Activated T-cell treated with anti-CD3 and anti-CD28 coated beads, Interleukin-2, amount 50 U/mL, for 72 hours (primary cell): ENCODE results near the gene GLUD1. TPM values are rescaled to one million over a fixed set of nuclear protein-coding genes. Genes with fewer than 3 reads are reported as not detected.
"Not testable (repeated sequence)": the region's sequence is repeated elsewhere in the genome, so short reads cannot be mapped to it uniquely, and the experiment has no call there.

Experiments used
- ATAC-seq, 2 donors: fragments of 150-1000 bp; cut with Tn5 transposase; replicated peaks in 1 of 2; 2 replicates each; pipeline ENCODE4 v1.10.0; 2021; ENCODE audit warnings: moderate library complexity in 2 of 2, mild to moderate bottlenecking in 1 of 2
- DNase-seq, 2 donors: peaks; one replicate each; pipeline ENCODE4 v3.0.0; 2021 to 2022; ENCODE audit warnings: mixed read lengths in 1 of 2
- H3K27ac Mint-ChIP-seq: one replicate; pipeline ENCODE4 v1.8.0; 2022; ENCODE audit warnings: mild to moderate bottlenecking, moderate library complexity, mixed read lengths
- H3K27me3 Mint-ChIP-seq: one replicate; pipeline ENCODE4 v1.8.0; 2022; ENCODE audit warnings: low read depth, mixed read lengths
- H3K36me3 Mint-ChIP-seq, 2 donors: one replicate each; pipeline ENCODE4 v1.8.0; 2022; ENCODE audit warnings: mixed read lengths in 2 of 2, mild to moderate bottlenecking in 1 of 2; ENCODE audit not compliant: insufficient read depth in 2 of 2
- H3K4me1 Mint-ChIP-seq: one replicate; pipeline ENCODE4 v1.8.0; 2022; ENCODE audit warnings: low read depth, mixed read lengths
- H3K4me3 Mint-ChIP-seq, 2 donors: one replicate each; pipeline ENCODE4 v1.8.0; 2022; ENCODE audit warnings: mild to moderate bottlenecking in 2 of 2, mixed read lengths in 2 of 2, moderate library complexity in 2 of 2
- H3K9me3 Mint-ChIP-seq, 2 donors: one replicate each; pipeline ENCODE4 v1.8.0; 2022; ENCODE audit warnings: mixed read lengths in 2 of 2
- total RNA-seq, 2 donors: library from RNA; stranded (reverse); gene quantifications; one replicate each; pipeline ENCODE4 v1.2.3, GENCODE V29; 2022

The GLUD1 gene
- total RNA-seq, 2 donors from 2014 or later = 123 to 160 TPM

- no peaks in the 10 kb centered on the region for H3K9me3 Mint-ChIP-seq
- no peaks in the 10 kb centered on the region for H3K4me1 Mint-ChIP-seq
- peak overlapping the region; percentile 12 for H3K27ac Mint-ChIP-seq
- no peak overlapping the region for H3K4me3 Mint-ChIP-seq
- H3K27me3 Mint-ChIP-seq = no peaks in the 10 kb centered on the region
- ATAC-seq (no peak), DNase-seq (no peak)
- H3K36me3 Mint-ChIP-seq = peaks cover 3 to 28% of the 10 kb centered on the region in 2 donors
Measured at GRCh38 chr10:87105446-87106124, 10.9 kb upstream of the GLUD1 start.

- not testable (repeated sequence) for H3K9me3 Mint-ChIP-seq, DNase-seq, H3K27me3 Mint-ChIP-seq, H3K4me3 Mint-ChIP-seq, ATAC-seq, H3K4me1 Mint-ChIP-seq
- peak overlapping the region; percentile 12 for H3K27ac Mint-ChIP-seq
- peaks cover 3 to 28% of the 10 kb centered on the region in 2 donors for H3K36me3 Mint-ChIP-seq
Measured at GRCh38 chr10:87104727-87105126, 10.1 kb upstream of the GLUD1 start.

- Mint-ChIP-seq H3K36me3 (peaks cover 2 to 23% of the 10 kb centered on the region in 2 donors), H3K27me3 (no peaks in the 10 kb centered on the region), H3K4me3 (no peak overlapping the region), H3K9me3 (no peaks in the 10 kb centered on the region), H3K27ac (no peak overlapping the region), H3K4me1 (peaks cover 2% of the 10 kb centered on the region)
- DNase-seq = no peak
- ATAC-seq = no peak
Measured at GRCh38 chr10:87101996-87102395, 7.4 kb upstream of the GLUD1 start.

- DNase-seq = peak; percentile 82 to 83
- peak overlapping the region; percentile 85 to 88 for H3K4me3 Mint-ChIP-seq
- H3K9me3 Mint-ChIP-seq = no peaks in the 10 kb centered on the region
- H3K4me1 Mint-ChIP-seq = peaks cover 33% of the 10 kb centered on the region
- peaks cover 7 to 16% of the 10 kb centered on the region in 2 donors for H3K36me3 Mint-ChIP-seq
- ATAC-seq = peak; percentile 59 to 60
- H3K27ac Mint-ChIP-seq = peak overlapping the region; percentile 68
- H3K27me3 Mint-ChIP-seq = no peaks in the 10 kb centered on the region
Measured at GRCh38 chr10:87095236-87095945, 748 bp upstream of the GLUD1 start.

- Mint-ChIP-seq H3K36me3 (peaks cover 9 to 14% of the 10 kb centered on the region in 2 donors), H3K4me1 (peaks cover 48% of the 10 kb centered on the region)
Measured at GRCh38 chr10:87093632-87094372, 841 bp downstream of the GLUD1 start.

GRCh38 chr10:87092861-87093631 lies 1.6 kb downstream of the GLUD1 start:
- Mint-ChIP-seq H3K4me1 (peaks cover 54% of the 10 kb centered on the region), H3K4me3 (peak overlapping the region; percentile 90 to 95), H3K27ac (peak overlapping the region; percentile 98), H3K9me3 (no peaks in the 10 kb centered on the region), H3K36me3 (peaks cover 9 to 16% of the 10 kb centered on the region in 2 donors), H3K27me3 (no peaks in the 10 kb centered on the region)
- peak; percentile 44 to 55 for DNase-seq
- peak in 1 of 2 donors; percentile 8 for ATAC-seq

More at GRCh38 chr10:87093632-87094372, 841 bp downstream of the GLUD1 start:
- DNase-seq (peak; percentile 81 to 85), ATAC-seq (peak; percentile 35 to 47)
- Mint-ChIP-seq H3K27me3 (no peaks in the 10 kb centered on the region), H3K4me3 (peak overlapping the region; percentile 91 to 95), H3K27ac (peak overlapping the region; percentile 98), H3K9me3 (no peaks in the 10 kb centered on the region)

GRCh38 chr10:87092376-87092860 lies 2.2 kb downstream of the GLUD1 start:
- ATAC-seq = no peak
- DNase-seq = no peak
- H3K36me3 Mint-ChIP-seq = peaks cover 12 to 22% of the 10 kb centered on the region in 2 donors
- no peaks in the 10 kb centered on the region for H3K27me3 Mint-ChIP-seq
- peak overlapping the region; percentile 90 to 95 for H3K4me3 Mint-ChIP-seq
- peaks cover 60% of the 10 kb centered on the region for H3K4me1 Mint-ChIP-seq
- no peaks in the 10 kb centered on the region for H3K9me3 Mint-ChIP-seq
- peak overlapping the region; percentile 98 for H3K27ac Mint-ChIP-seq

GRCh38 chr10:87090779-87091178 lies 3.9 kb downstream of the GLUD1 start:
- Mint-ChIP-seq H3K4me1 (peaks cover 68% of the 10 kb centered on the region), H3K36me3 (peaks cover 13 to 21% of the 10 kb centered on the region in 2 donors), H3K27ac (no peak overlapping the region)

GRCh38 chr10:87089746-87090145 lies 4.9 kb downstream of the GLUD1 start:
- Mint-ChIP-seq H3K9me3 (no peaks in the 10 kb centered on the region), H3K36me3 (peaks cover 15 to 21% of the 10 kb centered on the region in 2 donors), H3K27ac (peak overlapping the region; percentile 20), H3K4me1 (peaks cover 78% of the 10 kb centered on the region), H3K4me3 (peak overlapping the region in 1 of 2 donors; percentile 19), H3K27me3 (no peaks in the 10 kb centered on the region)
- DNase-seq (no peak), ATAC-seq (no peak)

More at GRCh38 chr10:87090779-87091178, 3.9 kb downstream of the GLUD1 start:
- no peak for ATAC-seq
- no peak for DNase-seq
- H3K9me3 Mint-ChIP-seq = no peaks in the 10 kb centered on the region
- H3K27me3 Mint-ChIP-seq = no peaks in the 10 kb centered on the region
- H3K4me3 Mint-ChIP-seq = peak overlapping the region in 1 of 2 donors; percentile 90

- H3K36me3 Mint-ChIP-seq = peaks cover 12 to 16% of the 10 kb centered on the region in 2 donors
- no peak overlapping the region for H3K27ac Mint-ChIP-seq
- H3K9me3 Mint-ChIP-seq = no peaks in the 10 kb centered on the region
Measured at GRCh38 chr10:87085537-87085936, 9.1 kb downstream of the GLUD1 start.

GRCh38 chr10:87084291-87084782 lies 10.3 kb downstream of the GLUD1 start:
- Mint-ChIP-seq H3K27ac (peak overlapping the region; percentile 96), H3K4me3 (peak overlapping the region; percentile 61 to 87), H3K36me3 (peaks cover 12 to 20% of the 10 kb centered on the region in 2 donors), H3K4me1 (peaks cover 73% of the 10 kb centered on the region)
- peak; percentile 84 to 89 for ATAC-seq
- DNase-seq, H3K9me3 Mint-ChIP-seq, H3K27me3 Mint-ChIP-seq: not testable (repeated sequence)

More at GRCh38 chr10:87085537-87085936, 9.1 kb downstream of the GLUD1 start:
- peak overlapping the region in 1 of 2 donors; percentile 7 for H3K4me3 Mint-ChIP-seq
- ATAC-seq (no peak), DNase-seq (no peak)
- peaks cover 84% of the 10 kb centered on the region for H3K4me1 Mint-ChIP-seq
- no peaks in the 10 kb centered on the region for H3K27me3 Mint-ChIP-seq
